Measurements from ENCODE around the gene MT1A. TPM values are rescaled to one million over a fixed set of nuclear protein-coding genes. Genes with fewer than 3 reads are reported as not detected.

MT1A gene
- total and polyA plus RNA-seq, 2 of the 8 experiments (the other 6 are each of a cell fraction or from before 2014, with no cell fraction given): not detected

DNA sequence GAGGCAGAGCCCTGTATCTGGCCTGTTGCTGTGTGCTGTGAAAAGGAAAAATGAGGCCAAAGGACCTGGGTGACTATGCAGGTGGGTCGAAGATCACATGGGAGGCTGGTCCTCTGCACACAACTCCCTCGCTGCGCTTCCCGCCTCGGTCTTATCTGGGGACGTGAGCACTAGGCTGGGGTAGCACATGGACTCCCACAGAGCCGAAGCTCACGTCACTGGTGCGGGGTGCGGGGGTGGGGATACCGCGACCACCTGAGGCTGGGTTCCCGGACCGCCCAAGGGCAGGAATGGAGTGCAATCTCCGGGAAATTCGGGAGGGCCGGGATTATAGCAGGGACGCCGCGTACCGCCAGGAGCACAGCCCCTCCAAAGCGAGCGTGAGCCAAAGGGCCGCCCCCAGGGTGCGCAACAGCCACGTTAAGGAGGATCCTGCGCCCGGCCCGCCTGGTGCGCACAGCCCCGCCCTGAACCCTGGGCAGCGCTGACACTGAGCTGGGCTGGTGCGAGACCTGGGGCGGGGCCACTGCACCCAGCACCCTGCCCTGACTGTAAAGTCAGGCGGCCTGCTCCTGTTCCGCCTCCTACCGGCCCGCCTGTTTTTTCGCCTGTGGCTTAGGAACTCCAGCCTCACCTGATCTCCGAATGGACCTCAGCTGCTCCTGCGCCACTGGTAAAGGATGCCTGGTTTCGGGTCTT, 4.8 kb downstream of the MT1A start:
- H3K23ac ChIP-seq (ENCODE audit: insufficient read length): no peak overlapping the region
- WGBS, 2 experiments (ENCODE audit: extremely low coverage in 1 of 2, insufficient coverage in 1 of 2, insufficient read length in 1 of 2, insufficient replicate concordance in 2 of 2, low coverage in 1 of 2, low lambda C conversion rate in 2 of 2, missing lambda C conversion rate in 1 of 2): 5% methylated on average over 39 of the region's 42 CpGs; no CpG with 5 or more reads in 1 of the 2 experiments
- no peak overlapping the region for H2AFZ ChIP-seq (ENCODE audit: low read length)
- CTCF ChIA-PET (ENCODE audit: partially characterized antibody): interaction anchor here (1.1 to 4.1 kb wide), 12 partner anchors 11 to 109 kb away, joined by 3 to 29 read pairs (median 6); partner anchors contain the start of genes MT1B and MT1E
- peak in 1 of 2 experiments; percentile 67 for DNase-seq (ENCODE audit: low read depth in 1 of 2, low spot score in 2 of 2)
- H4K8ac ChIP-seq (ENCODE audit: extremely low read depth, insufficient read depth, low read length): no peak overlapping the region; the same call in 1 of the 2 replicates
- H4K5ac ChIP-seq (ENCODE audit: insufficient read length, low read depth, low read length): no peak overlapping the region
- no peak overlapping the region for H3K4ac ChIP-seq (replicated peaks; ENCODE audit: insufficient read length, low read depth, low read length)
- H2BK20ac ChIP-seq (ENCODE audit: low read length): no peak overlapping the region
- H2BK5ac ChIP-seq (ENCODE audit: low read depth, low read length): no peak overlapping the region; the same call in 1 of the 2 replicates
- no peaks in the 10 kb centered on the region for H3K79me1 ChIP-seq (ENCODE audit: low read depth, low read length)
- peak overlapping the region; percentile 23 to 69 for H3K4me2 ChIP-seq (ENCODE audit: insufficient read depth in 1 of 2, low read depth in 2 of 2, low read length in 2 of 2)
- H3K23me2 ChIP-seq (ENCODE audit: low read depth, low read length): peaks cover 5% of the 10 kb centered on the region
- no peak overlapping the region; the same call in 1 of the 2 replicates for H3K18ac ChIP-seq (ENCODE audit: extremely low read depth, low read length)
- H4K91ac ChIP-seq (replicated peaks; ENCODE audit: insufficient read length, low read length): no peak overlapping the region
- H3K14ac ChIP-seq (ENCODE audit: insufficient read length): no peak overlapping the region
- H3K27ac ChIP-seq (ENCODE audit: low read depth, low read length): no peak overlapping the region
- no peak for FAIRE-seq
- H3K4me3 ChIP-seq (ENCODE audit: extremely low read depth in 1 of 4, insufficient read depth in 2 of 4, low read depth in 3 of 4, low read length in 4 of 4): peak overlapping the region; percentile 18 to 51 (median 34); a peak in 7 of 8 replicates
- H3K9me3 ChIP-seq (ENCODE audit: insufficient read depth in 2 of 2, low read depth in 1 of 2, low read length in 1 of 2): no peaks in the 10 kb centered on the region
- no peak overlapping the region for H3K9ac ChIP-seq (replicated peaks in 1 of 4; ENCODE audit: extremely low read depth in 1 of 4, low read depth in 3 of 4, low read length in 3 of 4)
- H3K4me1 ChIP-seq (replicated peaks in 1 of 4; ENCODE audit: control insufficient read depth in 3 of 4, insufficient read depth in 4 of 4, low read length in 3 of 4): peaks cover 3 to 20% (median 7%) of the 10 kb centered on the region in 4 experiments
- no peak overlapping the region for H2BK15ac ChIP-seq (ENCODE audit: low read length)
- POLR2A ChIA-PET (ENCODE audit: partially characterized antibody): interaction anchor here (0.6 to 6.3 kb wide), 6 partner anchors 10 to 24 kb away, joined by 3 to 30 read pairs (median 10); partner anchors contain the start of genes MT1E, MT1F and MT1G
- H3K56ac ChIP-seq (replicated peaks; ENCODE audit: insufficient read length, low read depth, low read length): no peak overlapping the region
- H2BK120ac ChIP-seq (replicated peaks; ENCODE audit: low read depth, low read length): no peak overlapping the region
- H2AK5ac ChIP-seq (ENCODE audit: low read depth, low read length): no peak overlapping the region
- peaks cover 84 to 100% (median 99%) of the 10 kb centered on the region in 4 experiments for H3K27me3 ChIP-seq (replicated peaks in 1 of 4; ENCODE audit: control insufficient read depth in 3 of 4, extremely low read depth in 1 of 4, insufficient read depth in 3 of 4, low read length in 3 of 4)
- no peak overlapping the region; the same call in 1 of the 2 replicates for H2BK12ac ChIP-seq (ENCODE audit: low read depth, low read length)
- peaks cover 4 to 21% of the 10 kb centered on the region in 2 experiments for H4K20me1 ChIP-seq (replicated peaks in 1 of 2; ENCODE audit: control insufficient read depth in 1 of 2, insufficient read depth in 2 of 2, low read length in 2 of 2)
- no peaks in the 10 kb centered on the region for H3K36me3 ChIP-seq (ENCODE audit: control insufficient read depth in 2 of 4, insufficient read depth in 4 of 4, low read length in 3 of 4)
- H3K79me2 ChIP-seq (ENCODE audit: control insufficient read depth in 1 of 2, insufficient read depth in 2 of 2, low read length in 2 of 2): no peaks in the 10 kb centered on the region
- TF ChIP-seq BCL11A (IDR thresholded peaks at IDR 0.05; ENCODE audit: low read depth in 2 of 2, low read length in 2 of 2) (no peak), KDM4A (IDR thresholded peaks at IDR 0.05; ENCODE audit: low read depth, low read length, severe bottlenecking) (peak; percentile 49), EZH2 (IDR thresholded peaks at IDR 0.05; ENCODE audit: low read depth, low read length, severe bottlenecking) (peak; percentile 72), RAD21 (IDR thresholded peaks at IDR 0.05 in 1 of 2, conservative IDR thresholded peaks at IDR 0.05 in 1 of 2; ENCODE audit: low read depth in 2 of 2, low read length in 2 of 2) (peak; percentile 32 to 36), CHD1 (IDR thresholded peaks at IDR 0.05; ENCODE audit: low read depth, low read length) (no peak), SUZ12 (IDR thresholded peaks at IDR 0.05; ENCODE audit: low read length) (peak; percentile 72), JUND (IDR thresholded peaks at IDR 0.05; ENCODE audit: low read length) (no peak)
- TF ChIP-seq, protein P1, sequence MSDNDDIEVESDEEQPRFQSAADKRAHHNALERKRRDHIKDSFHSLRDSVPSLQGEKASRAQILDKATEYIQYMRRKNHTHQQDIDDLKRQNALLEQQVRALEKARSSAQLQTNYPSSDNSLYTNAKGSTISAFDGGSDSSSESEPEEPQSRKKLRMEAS (IDR thresholded peaks at IDR 0.05): peak; percentile 43; the same call in 1 of the 2 replicates

Measured in H1 (cell line).